AG10803 (cell line): Measurements from ENCODE around the gene MXI1.

ENCODE experiments used
- DNase-seq: peaks from one replicate; pipeline ENCODE4 v3.0.0; 2010; ENCODE audit warnings: low read depth
- H3K4me3 ChIP-seq: 2 replicates; pipeline ENCODE4 v1.5.1; 2011; ENCODE audit warnings: mild to moderate bottlenecking, low read length, control low read depth
- CTCF ChIP-seq: conservative IDR thresholded peaks from 2 replicates; pipeline ENCODE4 v1.5.1; 2011; ENCODE audit warnings: mild to moderate bottlenecking, low read length, control low read depth, inconsistent platforms

Gene MXI1

GRCh38 chr10:110163841-110164240 lies 43.6 kb upstream of the MXI1 start:
- TF ChIP-seq CTCF = no peak
- no peak overlapping the region for H3K4me3 ChIP-seq
- DNase-seq = no peak

GRCh38 chr10:110165239-110165638 lies 42.2 kb upstream of the MXI1 start:
- no peak overlapping the region for H3K4me3 ChIP-seq
- no peak for TF ChIP-seq CTCF
- no peak for DNase-seq

GRCh38 chr10:110167149-110167548 lies 40.3 kb upstream of the MXI1 start:
- H3K4me3 ChIP-seq = no peak overlapping the region
- no peak for TF ChIP-seq CTCF
- no peak for DNase-seq

GRCh38 chr10:110168601-110169481 lies 38.6 kb upstream of the MXI1 start:
- no peak overlapping the region for H3K4me3 ChIP-seq
- TF ChIP-seq CTCF = no peak
- no peak for DNase-seq

- TF ChIP-seq CTCF = no peak
- no peak overlapping the region for H3K4me3 ChIP-seq
- no peak for DNase-seq
These were observed 37.8 kb upstream of the MXI1 start for GRCh38 chr10:110169586-110169985.

- DNase-seq = no peak
- TF ChIP-seq CTCF = no peak
- H3K4me3 ChIP-seq = no peak overlapping the region
These were observed 37.0 kb upstream of the MXI1 start for GRCh38 chr10:110170142-110170971.
